IMR-90 (cell line): ENCODE data around the gene ZNF362. TPM values are rescaled to one million over a fixed set of nuclear protein-coding genes. Genes with fewer than 3 reads are reported as not detected.
"Not testable (repeated sequence)": the region's sequence is repeated elsewhere in the genome, so short reads cannot be mapped to it uniquely, and the experiment has no call there.

ENCODE experiments used
- ATAC-seq: fragments of 200-7000 bp; cut with Tn5 transposase; 2 replicates; pipeline ENCODE4 v1.9.1; 2020; ENCODE audit warnings: low read depth, mild to moderate bottlenecking, moderate library complexity
- BruUV-seq: library from RNA; stranded (reverse); fragments of 400-500 nt; replicated peaks from 2 replicates; lab custom pipeline; 2021; lab: Mats Ljungman, UMichigan
- CTCF ChIA-PET: fragments of 300-600 bp; formaldehyde crosslinking; extraction: SDS; loops from one replicate; lab custom pipeline; 2021; ENCODE audit warnings: antibody characterized with exemption; lab: Yijun Ruan, JAX
- POLR2A ChIA-PET: fragments of 300-600 bp; sonication (Branson Sonifier 250); formaldehyde crosslinking; loops from one replicate; lab custom pipeline; 2022; ENCODE audit warnings: antibody characterized with exemption; ENCODE audit not compliant: unreplicated experiment; lab: Charles Lee
- DNase-seq: peaks from one replicate; pipeline ENCODE4 v3.0.0; 2013
- H2AFZ ChIP-seq: replicated peaks from 2 replicates; pipeline ENCODE3; 2013; ENCODE audit warnings: low read length, mild to moderate bottlenecking; ENCODE audit not compliant: poor library complexity
- H2AK5ac ChIP-seq: 2 replicates; pipeline ENCODE4 v1.6.1; 2013; ENCODE audit warnings: low read depth, low read length, inconsistent platforms
- H2AK9ac ChIP-seq: replicated peaks from 2 replicates; pipeline ENCODE3; 2013; ENCODE audit warnings: mild to moderate bottlenecking, low read depth, low read length, moderate library complexity; ENCODE audit not compliant: poor library complexity
- H2BK120ac ChIP-seq: 2 replicates; pipeline ENCODE4 v1.6.1; 2013; ENCODE audit warnings: low read depth, low read length, inconsistent platforms
- H2BK15ac ChIP-seq: 3 replicates; pipeline ENCODE4 v1.6.1; 2013; ENCODE audit warnings: low read depth, low read length, inconsistent platforms
- H2BK20ac ChIP-seq: 2 replicates; pipeline ENCODE4 v1.6.1; 2013; ENCODE audit warnings: low read depth, mild to moderate bottlenecking, inconsistent platforms, low read length, moderate library complexity
- H2BK5ac ChIP-seq: 2 replicates; pipeline ENCODE4 v1.6.1; 2013; ENCODE audit warnings: mild to moderate bottlenecking, low read depth, low read length, inconsistent platforms; ENCODE audit not compliant: poor library complexity, severe bottlenecking
- H3K14ac ChIP-seq: replicated peaks from 2 replicates; pipeline ENCODE4 v1.6.1; 2013; ENCODE audit warnings: low read depth, low read length, inconsistent platforms
- H3K18ac ChIP-seq: 2 replicates; pipeline ENCODE4 v1.6.1; 2013; ENCODE audit warnings: low read depth, low read length, control low read depth
- H3K23ac ChIP-seq: 2 replicates; pipeline ENCODE4 v1.6.1; 2013; ENCODE audit warnings: low read depth, low read length, inconsistent platforms
- H3K27ac ChIP-seq: 2 replicates; pipeline ENCODE4 v1.5.1; 2013; ENCODE audit warnings: mild to moderate bottlenecking, control low read depth, low read length; ENCODE audit not compliant: insufficient read depth
- H3K27me3 ChIP-seq: 2 replicates; pipeline ENCODE4 v1.6.1; 2013; ENCODE audit warnings: low read length; ENCODE audit not compliant: control insufficient read depth, insufficient read depth
- H3K36me3 ChIP-seq: 2 replicates; pipeline ENCODE4 v1.6.1; 2013; ENCODE audit warnings: low read length, mixed read lengths; ENCODE audit not compliant: control insufficient read depth, insufficient read depth
- H3K4ac ChIP-seq: 2 replicates; pipeline ENCODE4 v1.6.1; 2013; ENCODE audit warnings: low read depth, low read length, inconsistent platforms
- H3K4me1 ChIP-seq: 2 replicates; pipeline ENCODE4 v1.6.1; 2013; ENCODE audit warnings: low read length, mixed read lengths; ENCODE audit not compliant: control insufficient read depth, insufficient read depth
- H3K4me2 ChIP-seq: 2 replicates; pipeline ENCODE4 v1.6.1; 2013; ENCODE audit warnings: low read depth, mild to moderate bottlenecking, control low read depth, low read length, moderate library complexity
- H3K4me3 ChIP-seq: 2 replicates; pipeline ENCODE4 v1.5.1; 2013; ENCODE audit warnings: low read depth, mild to moderate bottlenecking, control low read depth, low read length, moderate library complexity; ENCODE audit not compliant: insufficient read depth
- H3K56ac ChIP-seq: 2 replicates; pipeline ENCODE4 v1.6.1; 2013; ENCODE audit warnings: low read length, inconsistent platforms; ENCODE audit not compliant: insufficient read depth; ENCODE audit errors: extremely low read depth
- H3K79me1 ChIP-seq, 2 experiments: 2 replicates each; pipeline ENCODE4 v1.6.1; 2013; ENCODE audit warnings: low read length in 2 of 2, inconsistent platforms in 1 of 2, low read depth in 1 of 2
- H3K9ac ChIP-seq: 2 replicates; pipeline ENCODE4 v1.6.1; 2013; ENCODE audit warnings: low read depth, low read length, control low read depth
- H3K9me1 ChIP-seq: 2 replicates; pipeline ENCODE4 v1.6.1; 2013; ENCODE audit warnings: low read length, inconsistent platforms; ENCODE audit not compliant: insufficient read depth
- H3K9me3 ChIP-seq: 2 replicates; pipeline ENCODE4 v1.6.1; 2013; ENCODE audit warnings: low read length; ENCODE audit not compliant: control insufficient read depth, insufficient read depth
- H4K20me1 ChIP-seq: 2 replicates; pipeline ENCODE4 v1.6.1; 2013; ENCODE audit warnings: low read length, inconsistent platforms; ENCODE audit not compliant: insufficient read depth
- H4K5ac ChIP-seq: 2 replicates; pipeline ENCODE4 v1.6.1; 2013; ENCODE audit warnings: mild to moderate bottlenecking, low read depth, low read length, control low read depth
- H4K8ac ChIP-seq, 2 experiments: 2 replicates each; pipeline ENCODE4 v1.6.1; 2013; ENCODE audit warnings: low read depth in 2 of 2, low read length in 2 of 2, control low read depth in 1 of 2, inconsistent platforms in 1 of 2
- H4K91ac ChIP-seq: 2 replicates; pipeline ENCODE4 v1.6.1; 2013; ENCODE audit warnings: low read depth, low read length, inconsistent platforms; ENCODE audit not compliant: insufficient read depth
- BHLHE40 ChIP-seq: fragments of 150-350 bp; IDR thresholded peaks from 2 replicates; pipeline ENCODE4 v1.6.1; 2016; ENCODE audit warnings: mild to moderate bottlenecking, low read depth, low read length
- SMC3 ChIP-seq: fragments of 150-350 bp; IDR thresholded peaks from 2 replicates; pipeline ENCODE4 v1.6.1; 2016; ENCODE audit warnings: low read depth, mild to moderate bottlenecking, antibody characterized with exemption, low read length, moderate library complexity
- WGBS, 2 experiments: methylation state at CpG; one replicate each; pipeline versions ENCODE4 v1.1.5 to v1.1.7; 2013; ENCODE audit warnings: missing lambda C conversion rate in 2 of 2; ENCODE audit not compliant: insufficient read length in 1 of 2; ENCODE audit errors: extremely low coverage in 2 of 2; 5-methylcytosine and 5-hydroxymethylcytosine counted together
- dilution Hi-C: fragments of 300-500 bp; cut with HindIII; formaldehyde crosslinking; loops from one replicate; pipeline ENCODE4 v1.14.3; 2018; ENCODE audit warnings: low sequenced_read_pairs; ENCODE audit not compliant: unreplicated experiment
- in situ Hi-C: fragments of 300-500 bp; cut with MboI; formaldehyde crosslinking; loops from 3 replicates; pipeline ENCODE4 v1.14.3; 2019; ENCODE audit warnings: low sequenced_read_pairs, inconsistent platforms, mixed read lengths
- intact Hi-C: fragments of 100-400 bp; cut with micrococcal nuclease; formaldehyde crosslinking; loops from 2 replicates; pipeline ENCODE4 v1.10.0; 2022
- polyA plus RNA-seq, 3 experiments: library from polyadenylated mRNA; depleted of rRNA; stranded (reverse); fragments of >200 nt; gene quantifications; 2 replicates each; pipeline ENCODE4 v1.2.3, GENCODE V29; 2012; ENCODE audit warnings: low replicate concordance in 1 of 3
- total RNA-seq: library from RNA; depleted of rRNA; stranded (reverse); fragments of >200 nt; gene quantifications from 2 replicates; pipeline ENCODE4 v1.2.3, GENCODE V29; 2012
- TF ChIP-seq, protein P1 (sequence below): fragments of 150-350 bp; IDR thresholded peaks from 2 replicates; pipeline ENCODE4 v1.6.1; 2017; ENCODE audit warnings: mild to moderate bottlenecking, antibody characterized with exemption, low read length, low read depth

The ZNF362 gene
- total and polyA plus RNA-seq, 2 of the 4 experiments (the other 2 are of a cell fraction): 5.7 to 12.9 TPM

DNA sequence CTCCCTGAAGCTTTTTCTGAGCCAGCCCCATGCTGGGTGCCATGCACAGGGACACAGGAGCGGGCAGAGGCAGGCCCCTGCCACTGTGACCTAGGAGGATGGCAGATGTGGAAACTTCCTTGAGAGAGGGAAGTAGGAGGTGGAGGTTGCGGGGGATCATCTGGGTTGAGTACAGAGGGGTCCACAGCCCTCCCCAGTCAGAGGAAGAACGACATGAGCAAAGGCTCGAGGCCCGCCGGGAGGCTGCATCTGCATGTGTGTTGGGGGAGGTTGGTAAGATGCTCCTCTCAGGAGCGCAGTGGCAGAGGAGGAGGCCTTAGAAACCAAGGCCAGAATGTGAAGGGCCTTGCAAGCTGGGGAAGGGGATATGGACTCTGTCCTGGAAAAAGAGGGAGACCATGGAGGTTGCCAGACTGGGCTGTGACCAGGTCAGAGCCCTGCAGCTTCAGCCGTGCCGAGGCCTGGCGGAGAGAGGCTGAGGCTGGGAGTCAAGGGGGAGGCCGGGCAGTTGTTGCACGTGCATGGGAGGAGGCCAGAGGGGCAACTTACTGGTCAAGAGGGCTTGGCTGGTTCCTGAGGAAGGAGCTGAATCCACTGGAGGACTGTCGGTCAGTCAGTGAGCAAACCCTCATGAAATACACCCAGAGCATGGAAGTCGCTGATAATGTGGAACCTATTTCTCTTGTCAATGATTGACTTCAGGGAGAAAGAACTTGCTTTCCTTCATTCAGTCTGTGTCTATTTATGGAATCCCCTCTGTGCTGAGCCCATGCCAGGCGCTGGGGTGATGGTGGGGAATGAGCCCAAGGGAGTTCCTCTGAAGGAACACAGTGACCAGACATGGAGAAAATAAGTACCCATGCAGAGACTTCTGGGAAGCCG is 32.9 kb downstream of the ZNF362 start (continued):
- TF ChIP-seq SMC3: no peak

DNA sequence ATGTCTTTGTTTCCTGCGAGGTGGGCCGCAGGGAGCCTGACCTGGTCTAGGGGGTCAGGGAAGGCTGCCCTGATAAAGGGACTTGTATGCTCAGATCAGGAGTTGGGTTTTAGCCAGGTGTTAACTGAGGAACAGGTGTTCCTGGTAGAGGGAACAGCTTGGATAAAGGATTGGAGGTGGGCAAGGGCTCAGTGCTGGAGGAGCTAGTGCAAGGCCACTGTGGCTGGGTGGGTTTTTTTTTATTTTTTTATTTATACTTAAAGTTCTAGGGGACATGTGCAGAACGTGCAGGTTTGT is 33.5 kb downstream of the ZNF362 start:
- in situ Hi-C loops: loop anchor here (10.0 kb wide), 1 partner anchor 325 kb away; no protein-coding TSS in a partner anchor
- H3K4me3 ChIP-seq: no peak overlapping the region
- no TSS peak for BruUV-seq
- peaks cover 4% of the 10 kb centered on the region; the same call in 1 of the 2 replicates for H4K20me1 ChIP-seq
- no peak overlapping the region for H3K4me2 ChIP-seq
- TF ChIP-seq, protein P1, sequence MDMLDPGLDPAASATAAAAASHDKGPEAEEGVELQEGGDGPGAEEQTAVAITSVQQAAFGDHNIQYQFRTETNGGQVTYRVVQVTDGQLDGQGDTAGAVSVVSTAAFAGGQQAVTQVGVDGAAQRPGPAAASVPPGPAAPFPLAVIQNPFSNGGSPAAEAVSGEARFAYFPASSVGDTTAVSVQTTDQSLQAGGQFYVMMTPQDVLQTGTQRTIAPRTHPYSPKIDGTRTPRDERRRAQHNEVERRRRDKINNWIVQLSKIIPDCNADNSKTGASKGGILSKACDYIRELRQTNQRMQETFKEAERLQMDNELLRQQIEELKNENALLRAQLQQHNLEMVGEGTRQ: no peak
- no peak for TF ChIP-seq BHLHE40
- WGBS, 2 experiments: 100% methylated on average over 1 of the region's 3 CpGs; no CpG with 5 or more reads in 1 of the 2 experiments
- no peak overlapping the region for H3K27ac ChIP-seq
- no peak overlapping the region for H3K56ac ChIP-seq
- H2BK20ac ChIP-seq: no peak overlapping the region
- no peak overlapping the region for H3K14ac ChIP-seq
- ChIA-PET POLR2A (no interaction called here), CTCF (no interaction called here)
- H3K23ac ChIP-seq: no peak overlapping the region
- DNase-seq (no peak), ATAC-seq (no peak)
- H4K91ac ChIP-seq: no peak overlapping the region
- no peak overlapping the region for H2BK120ac ChIP-seq
- H3K9ac ChIP-seq: no peak overlapping the region
- peaks cover 27% of the 10 kb centered on the region for H3K36me3 ChIP-seq
- H4K8ac ChIP-seq: no peak overlapping the region
- H2AK9ac ChIP-seq: no peak overlapping the region
- dilution Hi-C loops: no loop called here
- H3K9me3 ChIP-seq: no peaks in the 10 kb centered on the region
- peaks cover 7% of the 10 kb centered on the region for H3K9me1 ChIP-seq
- H3K79me1 ChIP-seq: peaks cover 0 to 19% of the 10 kb centered on the region in 2 experiments; a peak in 3 of 4 replicates
- no peak overlapping the region for H2BK15ac ChIP-seq
- no peaks in the 10 kb centered on the region for H3K4me1 ChIP-seq
- H3K18ac ChIP-seq: no peak overlapping the region
- no peak overlapping the region for H3K4ac ChIP-seq
- H4K5ac ChIP-seq: no peak overlapping the region
- H3K27me3 ChIP-seq: no peaks in the 10 kb centered on the region
- no peak overlapping the region for H2AK5ac ChIP-seq
- intact Hi-C loops: loop anchor here (10.0 kb wide), 1 partner anchor 185 kb away; no protein-coding TSS in a partner anchor
- H2AFZ ChIP-seq: no peak overlapping the region
- no peak overlapping the region for H2BK5ac ChIP-seq

DNA sequence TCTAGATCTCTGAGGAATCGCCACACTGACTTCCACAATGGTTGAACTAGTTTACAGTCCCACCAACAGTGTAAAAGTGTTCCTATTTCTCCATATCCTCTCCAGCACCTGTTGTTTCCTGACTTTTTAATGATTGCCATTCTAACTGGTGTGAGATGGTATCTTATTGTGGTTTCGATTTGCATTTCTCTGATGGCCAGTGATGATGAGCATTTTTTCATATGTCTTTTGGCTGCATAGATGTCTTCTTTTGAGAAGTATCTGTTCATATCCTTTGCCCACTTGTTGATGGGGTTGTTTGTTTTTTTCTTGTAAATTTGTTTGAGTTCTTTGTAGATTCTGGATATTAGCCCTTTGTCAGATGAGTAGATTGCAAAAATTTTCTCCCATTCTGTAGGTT is 34.3 kb downstream of the ZNF362 start:
- H4K91ac ChIP-seq, H4K20me1 ChIP-seq, H3K4ac ChIP-seq, DNase-seq, CTCF ChIA-PET, POLR2A ChIA-PET, H3K9me3 ChIP-seq, H4K8ac ChIP-seq, H2AK5ac ChIP-seq, H2AK9ac ChIP-seq, H3K4me3 ChIP-seq, H3K18ac ChIP-seq, H2BK120ac ChIP-seq, H3K14ac ChIP-seq, H2BK20ac ChIP-seq, ATAC-seq, H3K56ac ChIP-seq, intact Hi-C loops, H2BK15ac ChIP-seq, H3K27me3 ChIP-seq, dilution Hi-C loops, H3K9ac ChIP-seq, H3K4me1 ChIP-seq, H3K4me2 ChIP-seq, H3K27ac ChIP-seq, H2AFZ ChIP-seq, BruUV-seq, H4K5ac ChIP-seq, H3K9me1 ChIP-seq, H3K23ac ChIP-seq, H2BK5ac ChIP-seq: not testable (repeated sequence)
- in situ Hi-C loops: loop anchor here (10.0 kb wide), 1 partner anchor 324 kb away; no protein-coding TSS in a partner anchor
- Histone ChIP-seq H3K36me3 (peaks cover 31% of the 10 kb centered on the region), H3K79me1 (peaks cover 0 to 23% of the 10 kb centered on the region in 2 experiments; a peak in 3 of 4 replicates)
- WGBS, 2 experiments: no CpG with 5 or more reads among the region's 2 CpGs
